Ovary (tissue), 9 donors: Measurements from ENCODE around the gene MPIG6B. TPM values are rescaled to one million over a fixed set of nuclear protein-coding genes. Genes with fewer than 3 reads are reported as not detected.

ENCODE experiments used
- DNase-seq, 5 donors: peaks; one replicate each; pipeline ENCODE4 v3.0.0-alpha.2; 2019 to 2020
- H3K27ac ChIP-seq, 2 donors: fragments of 200-600 bp; one replicate each; pipeline versions ENCODE4 v1.5.1 to v1.8.0; 2019 to 2022
- H3K27me3 ChIP-seq: fragments of 200-600 bp; one replicate; pipeline ENCODE4 v1.8.0; 2022
- H3K36me3 ChIP-seq: fragments of 200-600 bp; sonication (generic); one replicate; pipeline ENCODE4 v1.5.1; 2019
- H3K4me1 ChIP-seq: one replicate; pipeline ENCODE4 v1.8.1; 2013; ENCODE audit warnings: mild to moderate bottlenecking, moderate library complexity; ENCODE audit not compliant: insufficient read depth
- H3K4me3 ChIP-seq: fragments of 200-600 bp; sonication (generic); one replicate; pipeline ENCODE4 v1.5.1; 2017
- H3K9me3 ChIP-seq, 2 donors: fragments of 200-600 bp in 1 of 2; sonication (generic) in 1 of 2; one replicate each; pipeline versions ENCODE4 v1.5.1 to v1.8.1; 2013 to 2019; ENCODE audit warnings: mild to moderate bottlenecking in 1 of 2, moderate library complexity in 1 of 2
- EP300 ChIP-seq: sonication (generic); formaldehyde crosslinking; IDR thresholded peaks from one replicate; pipeline ENCODE4 v1.6.1; 2017; ENCODE audit warnings: antibody characterized with exemption
- POLR2A ChIP-seq: fragments of 450-650 bp; IDR thresholded peaks from one replicate; pipeline ENCODE4 v1.6.1; 2017; ENCODE audit warnings: antibody characterized with exemption, mild to moderate bottlenecking, moderate library complexity
- WGBS, 3 donors: extraction: QIAGEN DNeasy Blood & Tissue Kit in 1 of 3; methylation state at CpG; one replicate each; pipeline versions ENCODE4 v1.1.5 to v1.1.7; 2013 to 2017; 5-methylcytosine and 5-hydroxymethylcytosine counted together
- intact Hi-C, 4 donors: fragments of 100-400 bp; cut with DNase I; formaldehyde crosslinking; loops; one replicate each; pipeline versions ENCODE4 v1.11.0 to v1.15.1; 2022 to 2023
- polyA plus RNA-seq, 2 donors: library from polyadenylated mRNA; stranded (reverse); fragments of 200-250 nt in 1 of 2; fragments of 350-450 nt in 1 of 2; fragmentation: Illumina TruSeq in 1 of 2; extraction: RNeasy Lipid Tissue Mini Kit (QIAGEN cat#74804) in 1 of 2; gene quantifications; one replicate each; pipeline ENCODE4 v1.2.3, GENCODE V29; 2013 to 2014
- total RNA-seq, 7 donors: library from RNA; depleted of rRNA in 2 of 7; stranded (reverse); fragments of >200 nt in 2 of 7; fragmentation: NEBNext Ultra II Directional in 3 of 7; extraction: Animal tissue kit (Norgen Biotek cat#: 25700) in 3 of 7; gene quantifications; one replicate each; pipeline versions ENCODE4 v1.1.0 to v1.2.4, GENCODE V29; 2016 to 2023
- TF ChIP-seq, protein P1 (sequence below), 3 donors: fragments of 450-650 bp in 2 of 3; fragments of 200-600 bp in 1 of 3; IDR thresholded peaks; one replicate each; pipeline versions ENCODE4 v1.5.1 to v1.8.0; 2016 to 2022; ENCODE audit warnings: antibody characterized with exemption in 3 of 3, mild to moderate bottlenecking in 1 of 3
- donor health status: DM: no; HTN: no; CAD: no; lungs with moderate emphysema.
- donor health status: DM: no; HTN: no; CAD: no.
- donor health status: Bipolar disorder and iron deficiency.
- donor health status: DM: yes; HTN: yes; CAD: no.
- donor health status: DM: no; HTN: no; CAD: no.
- donor health status: DM: yes; HTN: yes; CAD: no.

The MPIG6B gene
- total and polyA plus RNA-seq, 9 donors = 0.06 to 0.94 (median 0.60) TPM; not detected in 4

DNA sequence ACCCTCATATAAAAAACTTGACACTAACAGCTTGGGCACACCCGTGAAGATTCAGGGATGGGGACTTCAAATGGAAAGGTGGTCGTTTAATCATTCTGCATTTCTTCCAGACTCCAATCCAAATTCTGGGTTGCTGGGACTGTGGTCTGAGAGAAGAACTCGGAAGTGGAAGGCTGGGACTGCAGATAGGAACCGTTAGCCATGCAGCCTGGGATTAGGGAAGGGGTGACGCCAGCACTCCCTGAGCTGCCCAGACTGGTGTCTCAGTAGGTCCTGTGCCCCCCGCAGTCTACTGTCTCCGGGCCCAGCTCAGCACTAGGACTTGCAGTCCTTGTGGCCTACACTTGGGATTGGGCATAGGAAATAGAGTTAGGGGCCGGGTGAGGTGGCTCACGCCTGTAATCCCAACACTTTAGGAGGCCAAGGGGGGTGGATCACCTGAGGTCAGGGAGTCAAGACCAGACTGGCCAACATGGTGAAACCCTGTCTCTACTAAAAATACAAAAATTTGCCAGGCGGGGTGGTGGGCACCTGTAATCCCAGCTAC, 13.7 kb downstream of the MPIG6B start:
- no peak for TF ChIP-seq EP300
- TF ChIP-seq, protein P1, sequence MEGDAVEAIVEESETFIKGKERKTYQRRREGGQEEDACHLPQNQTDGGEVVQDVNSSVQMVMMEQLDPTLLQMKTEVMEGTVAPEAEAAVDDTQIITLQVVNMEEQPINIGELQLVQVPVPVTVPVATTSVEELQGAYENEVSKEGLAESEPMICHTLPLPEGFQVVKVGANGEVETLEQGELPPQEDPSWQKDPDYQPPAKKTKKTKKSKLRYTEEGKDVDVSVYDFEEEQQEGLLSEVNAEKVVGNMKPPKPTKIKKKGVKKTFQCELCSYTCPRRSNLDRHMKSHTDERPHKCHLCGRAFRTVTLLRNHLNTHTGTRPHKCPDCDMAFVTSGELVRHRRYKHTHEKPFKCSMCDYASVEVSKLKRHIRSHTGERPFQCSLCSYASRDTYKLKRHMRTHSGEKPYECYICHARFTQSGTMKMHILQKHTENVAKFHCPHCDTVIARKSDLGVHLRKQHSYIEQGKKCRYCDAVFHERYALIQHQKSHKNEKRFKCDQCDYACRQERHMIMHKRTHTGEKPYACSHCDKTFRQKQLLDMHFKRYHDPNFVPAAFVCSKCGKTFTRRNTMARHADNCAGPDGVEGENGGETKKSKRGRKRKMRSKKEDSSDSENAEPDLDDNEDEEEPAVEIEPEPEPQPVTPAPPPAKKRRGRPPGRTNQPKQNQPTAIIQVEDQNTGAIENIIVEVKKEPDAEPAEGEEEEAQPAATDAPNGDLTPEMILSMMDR (IDR thresholded peaks at IDR 0.05) = no peak
- TF ChIP-seq POLR2A = no peak
- DNase-seq = no peak
- peaks cover 12% of the 10 kb centered on the region for H3K4me1 ChIP-seq
- intact Hi-C loops = loop anchor here in 3 of 4 donors (5.0 to 10.0 kb wide), 3 partner anchors 58 to 98 kb away; partner anchors contain the start of gene VARS1 (in 1 of the 3)
- H3K9me3 ChIP-seq = no peaks in the 10 kb centered on the region
- no peaks in the 10 kb centered on the region for H3K27me3 ChIP-seq
- H3K36me3 ChIP-seq = no peaks in the 10 kb centered on the region
- H3K4me3 ChIP-seq = peak overlapping the region; percentile 63
- peak overlapping the region; percentile 83 to 90 for H3K27ac ChIP-seq
- 38 to 41% (median 40%) methylated on average over 10 of the region's 10 CpGs for WGBS, 3 donors

DNA sequence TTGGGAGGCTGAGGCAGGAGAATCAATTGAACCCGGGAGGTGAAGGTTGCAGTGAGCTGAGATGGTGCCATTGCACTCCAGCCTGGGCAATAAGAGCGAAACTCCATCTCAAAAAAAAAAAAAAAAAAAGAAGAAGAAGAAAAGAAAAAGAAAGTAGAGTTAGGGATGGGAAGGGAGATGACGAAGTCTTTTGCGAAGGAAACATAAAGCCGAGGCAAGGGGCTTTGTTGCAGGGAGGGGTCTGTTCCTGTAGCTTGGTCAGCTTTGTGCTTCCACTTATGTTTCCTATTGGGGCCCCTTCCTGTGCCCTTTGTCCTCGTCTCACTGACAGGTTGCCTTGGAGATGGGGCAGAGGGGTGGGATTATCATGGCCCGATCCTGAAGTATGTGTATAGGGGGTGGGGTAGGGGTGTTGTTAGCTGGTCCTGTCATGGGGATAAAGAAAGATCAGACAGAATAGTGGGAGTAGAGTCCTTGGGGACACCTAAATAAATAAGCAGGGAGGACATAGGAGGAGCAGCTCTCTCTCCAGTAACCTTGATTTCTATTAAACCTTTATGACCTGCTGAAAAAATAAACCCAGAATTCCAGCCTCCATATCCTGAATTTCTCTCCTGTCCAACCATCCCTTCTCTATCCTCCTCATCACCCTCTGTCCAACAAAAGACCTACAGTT, 14.3 kb downstream of the MPIG6B start:
- Histone ChIP-seq H3K4me1 (peaks cover 12% of the 10 kb centered on the region), H3K27me3 (no peaks in the 10 kb centered on the region), H3K9me3 (no peaks in the 10 kb centered on the region), H3K27ac (peak overlapping the region in 1 of 2 donors; percentile 83), H3K36me3 (no peaks in the 10 kb centered on the region), H3K4me3 (no peak overlapping the region)
- TF ChIP-seq, protein P1 (IDR thresholded peaks at IDR 0.05) = no peak
- TF ChIP-seq EP300 (no peak), POLR2A (no peak)
- intact Hi-C loops = loop anchor here in 3 of 4 donors (5.0 to 10.0 kb wide), 3 partner anchors 57 to 97 kb away; partner anchors contain the start of gene VARS1 (in 1 of the 3)
- no peak for DNase-seq
- WGBS, 3 donors = 60 to 65% (median 60%) methylated on average over 7 of the region's 7 CpGs

DNA sequence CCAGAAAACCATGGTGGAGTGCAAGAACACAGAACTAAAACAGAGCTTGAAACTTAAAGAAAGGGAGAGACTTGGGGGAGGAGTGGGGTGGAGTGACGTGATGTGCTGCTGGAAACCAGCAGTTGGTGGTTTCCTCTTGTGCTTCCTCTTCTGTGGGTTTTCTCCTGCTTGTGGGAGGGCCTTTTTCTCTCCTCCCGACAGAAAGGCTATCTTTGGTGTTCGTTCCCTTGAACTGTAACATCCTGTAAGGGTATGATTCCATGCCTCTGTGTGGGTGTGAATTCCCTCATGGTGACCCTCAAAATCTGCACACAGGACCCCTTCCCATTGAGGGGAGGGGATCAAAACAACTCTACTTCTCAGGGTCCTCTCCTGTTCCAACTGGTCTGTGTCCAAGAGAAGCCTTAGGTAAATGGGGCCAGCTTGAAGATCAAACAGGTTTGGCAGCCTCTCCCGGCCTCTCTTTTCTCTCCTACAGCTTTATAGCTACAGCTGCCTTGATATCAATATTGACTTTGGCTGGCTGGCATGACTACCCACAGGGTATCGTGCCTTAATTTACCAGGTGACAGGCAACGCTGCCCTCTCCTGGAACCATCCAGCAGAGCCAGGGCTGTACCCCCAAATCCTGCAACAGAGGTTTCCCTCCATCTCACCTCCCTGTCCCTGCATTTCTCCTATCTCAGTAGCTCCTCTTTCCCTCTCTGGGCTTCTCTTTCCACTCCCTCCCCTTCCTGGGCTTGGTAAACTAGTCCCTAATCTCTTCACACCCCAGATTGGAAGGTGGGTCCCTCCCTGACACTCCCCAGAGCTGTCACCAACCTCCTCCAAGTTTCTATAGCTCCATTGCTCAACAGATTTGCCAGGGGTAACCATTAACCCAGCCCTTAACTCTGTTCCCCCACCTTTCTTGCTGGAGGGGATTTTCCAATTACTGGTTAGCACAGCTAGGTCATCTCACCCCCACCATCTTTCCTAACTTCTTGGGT, 15.1 kb downstream of the MPIG6B start:
- DNase-seq = no peak

More for the DNA sequence above, 15.1 kb downstream of the MPIG6B start:
- Histone ChIP-seq H3K4me1 (peaks cover 12% of the 10 kb centered on the region), H3K4me3 (no peak overlapping the region), H3K36me3 (no peaks in the 10 kb centered on the region), H3K27ac (no peak overlapping the region), H3K9me3 (no peaks in the 10 kb centered on the region), H3K27me3 (no peaks in the 10 kb centered on the region)
- intact Hi-C loops = loop anchor here in 3 of 4 donors (5.0 to 10.0 kb wide), 3 partner anchors 57 to 97 kb away; partner anchors contain the start of gene VARS1 (in 1 of the 3)
- 10 to 13% (median 10%) methylated on average over 6 of the region's 6 CpGs for WGBS, 3 donors
- TF ChIP-seq, protein P1 (IDR thresholded peaks at IDR 0.05) = no peak
- TF ChIP-seq EP300 (no peak), POLR2A (no peak)
